GM23338 (cell line): ENCODE measurements around the gene DDA1. TPM values are rescaled to one million over a fixed set of nuclear protein-coding genes. Genes with fewer than 3 reads are reported as not detected.

ENCODE experiments used
- EZH2phosphoT487 ChIP-seq: fragments of 200-600 bp; sonication (generic); IDR thresholded peaks from one replicate; pipeline ENCODE4 v1.8.1; 2018; ENCODE audit warnings: antibody characterized with exemption; ENCODE audit not compliant: unreplicated experiment
- JUNB ChIP-seq: IDR thresholded peaks from one replicate; pipeline ENCODE4 v1.6.1; 2016; ENCODE audit warnings: antibody characterized with exemption; ENCODE audit not compliant: unreplicated experiment
- NANOG ChIP-seq: IDR thresholded peaks from 2 replicates; pipeline ENCODE4 v1.6.1; 2016; ENCODE audit warnings: antibody characterized with exemption, borderline replicate concordance
- REST ChIP-seq: IDR thresholded peaks from one replicate; pipeline ENCODE4 v1.6.1; 2018; ENCODE audit warnings: antibody characterized with exemption; ENCODE audit not compliant: unreplicated experiment
- ZNF114 ChIP-seq: fragments of 250-450 bp; sonication (Bioruptor Pico); IDR thresholded peaks from 2 replicates; pipeline ENCODE4 v1.5.0; 2020; ENCODE audit warnings: mild to moderate bottlenecking, moderate library complexity
- polyA plus RNA-seq: library from polyadenylated mRNA; unstranded; fragments of >200 nt; fragmentation: Nextera tagmentation; extraction: Ambion mirVana; gene quantifications from 2 replicates; pipeline ENCODE4 v1.2.1, GENCODE V29; 2016
- total RNA-seq: library from RNA; depleted of rRNA; stranded (reverse); fragments of >200 nt; shearing (Covaris generic); gene quantifications from 2 replicates; pipeline ENCODE4 v1.2.3, GENCODE V29; 2014
- TF ChIP-seq, protein P1 (sequence below): fragments of 250-450 bp; sonication (Bioruptor Pico); IDR thresholded peaks from 2 replicates; pipeline ENCODE4 v1.5.0; 2020; ENCODE audit warnings: mild to moderate bottlenecking, moderate library complexity

Gene DDA1
- total and polyA plus RNA-seq, 2 experiments from 2014 or later = 34.6 to 107 TPM

DNA sequence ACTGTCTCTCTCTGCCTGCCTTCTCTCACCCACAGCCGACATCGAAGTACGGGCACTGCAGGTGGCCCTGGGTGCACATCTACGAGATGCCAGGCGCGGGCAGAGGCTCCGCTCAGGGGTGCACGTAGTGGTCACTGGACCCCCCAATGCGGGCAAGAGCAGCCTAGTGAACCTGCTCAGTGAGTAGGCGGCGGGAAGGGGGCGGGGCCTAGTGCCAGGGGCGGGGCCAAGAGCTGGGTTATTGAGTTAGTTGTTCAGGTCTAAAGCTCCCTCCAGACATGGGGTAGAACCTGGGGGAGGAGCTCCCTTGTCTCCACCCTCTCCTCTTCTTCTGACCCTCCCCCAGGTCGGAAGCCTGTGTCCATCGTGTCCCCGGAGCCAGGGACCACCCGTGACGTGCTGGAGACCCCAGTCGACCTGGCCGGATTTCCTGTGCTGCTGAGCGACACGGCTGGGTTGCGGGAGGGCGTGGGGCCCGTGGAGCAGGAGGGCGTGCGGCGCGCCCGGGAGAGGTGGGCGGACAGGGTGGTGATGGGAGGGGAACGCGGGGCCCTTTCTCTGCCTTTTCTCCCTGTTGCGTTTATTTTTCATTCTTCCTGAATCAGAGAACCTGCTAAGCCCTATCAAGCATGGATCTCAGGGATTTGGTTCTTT is 29.9 kb downstream of the DDA1 start (continued):
- TF ChIP-seq, protein P1, sequence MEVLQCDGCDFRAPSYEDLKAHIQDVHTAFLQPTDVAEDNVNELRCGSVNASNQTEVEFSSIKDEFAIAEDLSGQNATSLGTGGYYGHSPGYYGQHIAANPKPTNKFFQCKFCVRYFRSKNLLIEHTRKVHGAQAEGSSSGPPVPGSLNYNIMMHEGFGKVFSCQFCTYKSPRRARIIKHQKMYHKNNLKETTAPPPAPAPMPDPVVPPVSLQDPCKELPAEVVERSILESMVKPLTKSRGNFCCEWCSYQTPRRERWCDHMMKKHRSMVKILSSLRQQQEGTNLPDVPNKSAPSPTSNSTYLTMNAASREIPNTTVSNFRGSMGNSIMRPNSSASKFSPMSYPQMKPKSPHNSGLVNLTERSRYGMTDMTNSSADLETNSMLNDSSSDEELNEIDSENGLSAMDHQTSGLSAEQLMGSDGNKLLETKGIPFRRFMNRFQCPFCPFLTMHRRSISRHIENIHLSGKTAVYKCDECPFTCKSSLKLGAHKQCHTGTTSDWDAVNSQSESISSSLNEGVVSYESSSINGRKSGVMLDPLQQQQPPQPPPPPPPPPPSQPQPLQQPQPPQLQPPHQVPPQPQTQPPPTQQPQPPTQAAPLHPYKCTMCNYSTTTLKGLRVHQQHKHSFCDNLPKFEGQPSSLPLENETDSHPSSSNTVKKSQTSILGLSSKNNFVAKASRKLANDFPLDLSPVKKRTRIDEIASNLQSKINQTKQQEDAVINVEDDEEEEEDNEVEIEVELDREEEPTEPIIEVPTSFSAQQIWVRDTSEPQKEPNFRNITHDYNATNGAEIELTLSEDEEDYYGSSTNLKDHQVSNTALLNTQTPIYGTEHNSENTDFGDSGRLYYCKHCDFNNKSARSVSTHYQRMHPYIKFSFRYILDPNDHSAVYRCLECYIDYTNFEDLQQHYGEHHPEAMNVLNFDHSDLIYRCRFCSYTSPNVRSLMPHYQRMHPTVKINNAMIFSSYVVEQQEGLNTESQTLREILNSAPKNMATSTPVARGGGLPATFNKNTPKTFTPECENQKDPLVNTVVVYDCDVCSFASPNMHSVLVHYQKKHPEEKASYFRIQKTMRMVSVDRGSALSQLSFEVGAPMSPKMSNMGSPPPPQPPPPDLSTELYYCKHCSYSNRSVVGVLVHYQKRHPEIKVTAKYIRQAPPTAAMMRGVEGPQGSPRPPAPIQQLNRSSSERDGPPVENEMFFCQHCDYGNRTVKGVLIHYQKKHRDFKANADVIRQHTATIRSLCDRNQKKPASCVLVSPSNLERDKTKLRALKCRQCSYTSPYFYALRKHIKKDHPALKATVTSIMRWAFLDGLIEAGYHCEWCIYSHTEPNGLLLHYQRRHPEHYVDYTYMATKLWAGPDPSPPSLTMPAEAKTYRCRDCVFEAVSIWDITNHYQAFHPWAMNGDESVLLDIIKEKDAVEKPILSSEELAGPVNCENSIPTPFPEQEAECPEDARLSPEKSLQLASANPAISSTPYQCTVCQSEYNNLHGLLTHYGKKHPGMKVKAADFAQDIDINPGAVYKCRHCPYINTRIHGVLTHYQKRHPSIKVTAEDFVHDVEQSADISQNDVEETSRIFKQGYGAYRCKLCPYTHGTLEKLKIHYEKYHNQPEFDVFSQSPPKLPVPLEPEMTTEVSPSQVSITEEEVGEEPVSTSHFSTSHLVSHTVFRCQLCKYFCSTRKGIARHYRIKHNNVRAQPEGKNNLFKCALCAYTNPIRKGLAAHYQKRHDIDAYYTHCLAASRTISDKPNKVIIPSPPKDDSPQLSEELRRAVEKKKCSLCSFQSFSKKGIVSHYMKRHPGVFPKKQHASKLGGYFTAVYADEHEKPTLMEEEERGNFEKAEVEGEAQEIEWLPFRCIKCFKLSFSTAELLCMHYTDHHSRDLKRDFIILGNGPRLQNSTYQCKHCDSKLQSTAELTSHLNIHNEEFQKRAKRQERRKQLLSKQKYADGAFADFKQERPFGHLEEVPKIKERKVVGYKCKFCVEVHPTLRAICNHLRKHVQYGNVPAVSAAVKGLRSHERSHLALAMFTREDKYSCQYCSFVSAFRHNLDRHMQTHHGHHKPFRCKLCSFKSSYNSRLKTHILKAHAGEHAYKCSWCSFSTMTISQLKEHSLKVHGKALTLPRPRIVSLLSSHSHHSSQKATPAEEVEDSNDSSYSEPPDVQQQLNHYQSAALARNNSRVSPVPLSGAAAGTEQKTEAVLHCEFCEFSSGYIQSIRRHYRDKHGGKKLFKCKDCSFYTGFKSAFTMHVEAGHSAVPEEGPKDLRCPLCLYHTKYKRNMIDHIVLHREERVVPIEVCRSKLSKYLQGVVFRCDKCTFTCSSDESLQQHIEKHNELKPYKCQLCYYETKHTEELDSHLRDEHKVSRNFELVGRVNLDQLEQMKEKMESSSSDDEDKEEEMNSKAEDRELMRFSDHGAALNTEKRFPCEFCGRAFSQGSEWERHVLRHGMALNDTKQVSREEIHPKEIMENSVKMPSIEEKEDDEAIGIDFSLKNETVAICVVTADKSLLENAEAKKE = no peak
- TF ChIP-seq JUNB (no peak), EZH2phosphoT487 (no peak), NANOG (no peak), ZNF114 (CRISPR knock-in tag) (no peak), REST (no peak)
